Activated B cell treated with CpG ODN at 0.5 μM for 24 hours (primary cell): ENCODE data around the gene SIDT1. TPM values are rescaled to one million over a fixed set of nuclear protein-coding genes. Genes with fewer than 3 reads are reported as not detected.

ENCODE experiments used
- ATAC-seq: fragments of 200-7000 bp; cut with Tn5 transposase; one replicate; pipeline ENCODE4 v1.10.0; 2021; ENCODE audit warnings: low read depth, mild to moderate bottlenecking, moderate library complexity
- CTCF ChIA-PET: fragments of 350-600 bp; sonication (Branson Sonifier 250); formaldehyde crosslinking; loops from one replicate; lab custom pipeline; 2021; ENCODE audit warnings: antibody characterized with exemption; lab: Charles Lee
- POLR2A ChIA-PET: fragments of 350-600 bp; sonication (Branson Sonifier 250); formaldehyde crosslinking; loops from one replicate; lab custom pipeline; 2021; ENCODE audit warnings: antibody characterized with exemption; lab: Charles Lee
- DNase-seq: peaks from one replicate; pipeline ENCODE4 v3.0.0; 2022
- H3K27ac Mint-ChIP-seq: one replicate; pipeline ENCODE4 v1.8.0; 2020; ENCODE audit warnings: mixed read lengths
- H3K27me3 Mint-ChIP-seq: one replicate; pipeline ENCODE4 v1.8.0; 2021; ENCODE audit warnings: mixed read lengths
- H3K36me3 Mint-ChIP-seq: one replicate; pipeline ENCODE4 v1.8.0; 2021; ENCODE audit warnings: low read depth, mixed read lengths
- H3K4me1 Mint-ChIP-seq: one replicate; pipeline ENCODE4 v1.8.0; 2021; ENCODE audit warnings: mixed read lengths
- H3K4me3 Mint-ChIP-seq: one replicate; pipeline ENCODE4 v1.8.0; 2020; ENCODE audit warnings: mild to moderate bottlenecking, mixed read lengths
- H3K9me3 Mint-ChIP-seq: one replicate; pipeline ENCODE4 v1.8.0; 2020; ENCODE audit warnings: mixed read lengths
- intact Hi-C: fragments of 100-400 bp; cut with micrococcal nuclease; formaldehyde crosslinking; loops from one replicate; pipeline ENCODE4 v1.15.1; 2024
- total RNA-seq: library from RNA; stranded (reverse); gene quantifications from 2 replicates; pipeline ENCODE4 v1.2.3, GENCODE V29; 2022
- TF ChIP-seq, protein P1 (sequence below): fragments of 200-600 bp; IDR thresholded peaks from one replicate; pipeline ENCODE4 v1.8.0; 2022; ENCODE audit warnings: antibody characterized with exemption, mild to moderate bottlenecking

Gene SIDT1
- total RNA-seq, 1 donor from 2014 or later: 44.9 TPM

GRCh38 chr3:113565555-113565954 is 33.2 kb downstream of the SIDT1 start:
- Mint-ChIP-seq H3K36me3 (peaks cover 52% of the 10 kb centered on the region), H3K27ac (no peak overlapping the region), H3K27me3 (no peaks in the 10 kb centered on the region), H3K9me3 (no peaks in the 10 kb centered on the region), H3K4me3 (no peak overlapping the region), H3K4me1 (peaks cover 7% of the 10 kb centered on the region)
- CTCF ChIA-PET: no interaction called here
- no peak for DNase-seq
- intact Hi-C loops: no loop called here
- no peak for ATAC-seq
- POLR2A ChIA-PET: interaction anchor here (0.8 kb wide), 1 partner anchor 53 kb away, joined by 3 read pairs; no protein-coding TSS in a partner anchor
- TF ChIP-seq, protein P1, sequence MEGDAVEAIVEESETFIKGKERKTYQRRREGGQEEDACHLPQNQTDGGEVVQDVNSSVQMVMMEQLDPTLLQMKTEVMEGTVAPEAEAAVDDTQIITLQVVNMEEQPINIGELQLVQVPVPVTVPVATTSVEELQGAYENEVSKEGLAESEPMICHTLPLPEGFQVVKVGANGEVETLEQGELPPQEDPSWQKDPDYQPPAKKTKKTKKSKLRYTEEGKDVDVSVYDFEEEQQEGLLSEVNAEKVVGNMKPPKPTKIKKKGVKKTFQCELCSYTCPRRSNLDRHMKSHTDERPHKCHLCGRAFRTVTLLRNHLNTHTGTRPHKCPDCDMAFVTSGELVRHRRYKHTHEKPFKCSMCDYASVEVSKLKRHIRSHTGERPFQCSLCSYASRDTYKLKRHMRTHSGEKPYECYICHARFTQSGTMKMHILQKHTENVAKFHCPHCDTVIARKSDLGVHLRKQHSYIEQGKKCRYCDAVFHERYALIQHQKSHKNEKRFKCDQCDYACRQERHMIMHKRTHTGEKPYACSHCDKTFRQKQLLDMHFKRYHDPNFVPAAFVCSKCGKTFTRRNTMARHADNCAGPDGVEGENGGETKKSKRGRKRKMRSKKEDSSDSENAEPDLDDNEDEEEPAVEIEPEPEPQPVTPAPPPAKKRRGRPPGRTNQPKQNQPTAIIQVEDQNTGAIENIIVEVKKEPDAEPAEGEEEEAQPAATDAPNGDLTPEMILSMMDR: no peak

DNA sequence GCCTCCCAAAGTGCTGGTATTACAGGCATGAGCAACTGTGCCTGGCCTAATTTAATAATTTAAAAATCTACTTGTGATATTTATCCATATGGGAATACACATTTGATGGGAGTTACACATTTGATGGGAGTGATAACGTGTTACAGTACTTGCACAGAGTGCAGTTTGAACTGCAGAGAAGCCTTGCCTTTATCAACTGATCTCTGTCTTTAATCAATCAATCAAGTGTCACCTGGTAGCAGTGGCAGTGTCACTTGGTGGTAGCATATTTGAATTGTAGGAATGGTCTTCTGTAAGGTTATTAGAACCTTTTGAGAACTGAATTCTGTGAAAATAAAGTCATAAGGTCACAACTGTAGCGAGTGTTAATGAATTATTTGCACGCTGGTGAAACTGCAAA is 37.8 kb downstream of the SIDT1 start:
- no peaks in the 10 kb centered on the region for H3K9me3 Mint-ChIP-seq
- DNase-seq (no peak), ATAC-seq (no peak)
- no peak overlapping the region for H3K27ac Mint-ChIP-seq
- no peak overlapping the region for H3K4me3 Mint-ChIP-seq
- TF ChIP-seq, protein P1: no peak
- ChIA-PET CTCF (interaction anchor here (0.5 kb wide), 1 partner anchor 109 kb away, joined by 3 read pairs; no protein-coding TSS in a partner anchor), POLR2A (no interaction called here)
- intact Hi-C loops: no loop called here
- no peaks in the 10 kb centered on the region for H3K27me3 Mint-ChIP-seq
- H3K4me1 Mint-ChIP-seq: peaks cover 3% of the 10 kb centered on the region
- H3K36me3 Mint-ChIP-seq: peaks cover 56% of the 10 kb centered on the region

GRCh38 chr3:113571360-113571759 is 39.0 kb downstream of the SIDT1 start:
- ATAC-seq: no peak
- Mint-ChIP-seq H3K36me3 (peaks cover 53% of the 10 kb centered on the region), H3K4me3 (no peak overlapping the region), H3K27ac (no peak overlapping the region), H3K4me1 (peaks cover 3% of the 10 kb centered on the region), H3K27me3 (no peaks in the 10 kb centered on the region), H3K9me3 (no peaks in the 10 kb centered on the region)
- TF ChIP-seq, protein P1: no peak
- DNase-seq: no peak
- intact Hi-C loops: no loop called here
- CTCF ChIA-PET: no interaction called here
- POLR2A ChIA-PET: no interaction called here

DNA sequence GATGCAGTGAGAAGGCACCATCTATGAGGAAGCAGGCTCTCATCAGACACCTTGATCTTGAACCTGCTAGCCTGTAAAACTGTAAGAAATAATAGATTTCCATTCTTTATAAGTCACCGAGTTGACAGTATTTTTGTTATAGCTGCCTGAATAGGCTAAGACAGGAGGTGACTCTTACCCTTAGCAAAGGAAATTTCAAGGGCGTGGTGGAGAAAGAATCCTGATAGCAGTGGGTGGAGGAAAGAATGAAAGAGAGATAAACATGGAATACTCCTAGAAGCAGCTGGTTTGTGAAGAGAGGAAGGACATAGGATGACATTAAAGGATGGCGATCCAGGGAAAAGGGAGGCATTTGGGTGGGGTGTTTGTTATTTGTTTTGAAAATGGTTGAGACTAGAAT is 41.4 kb downstream of the SIDT1 start:
- Mint-ChIP-seq H3K27ac (no peak overlapping the region), H3K27me3 (no peaks in the 10 kb centered on the region), H3K9me3 (no peaks in the 10 kb centered on the region), H3K36me3 (peaks cover 48% of the 10 kb centered on the region), H3K4me3 (no peak overlapping the region), H3K4me1 (peaks cover 5% of the 10 kb centered on the region)
- intact Hi-C loops: no loop called here
- ATAC-seq (no peak), DNase-seq (no peak)
- ChIA-PET POLR2A (no interaction called here), CTCF (no interaction called here)
- TF ChIP-seq, protein P1: no peak

- ATAC-seq (no peak), DNase-seq (no peak)
- Mint-ChIP-seq H3K27me3 (no peaks in the 10 kb centered on the region), H3K9me3 (no peaks in the 10 kb centered on the region), H3K4me3 (no peak overlapping the region), H3K36me3 (peaks cover 51% of the 10 kb centered on the region), H3K27ac (peak overlapping the region; percentile 8), H3K4me1 (peaks cover 5% of the 10 kb centered on the region)
- intact Hi-C loops: no loop called here
- ChIA-PET POLR2A (no interaction called here), CTCF (no interaction called here)
- TF ChIP-seq, protein P1: no peak
These were observed 41.9 kb downstream of the SIDT1 start for GRCh38 chr3:113574213-113574612.
